Pancreas (tissue), 10 donors: ENCODE data around the gene EFNA5. TPM values are rescaled to one million over a fixed set of nuclear protein-coding genes. Genes with fewer than 3 reads are reported as not detected.

Experiments used
- ATAC-seq, 4 donors: fragments of 200-7000 bp; cut with Tn5 transposase; one replicate each; pipeline versions ENCODE4 v1.8.0 to v1.9.1; 2020; ENCODE audit warnings: mild to moderate bottlenecking in 4 of 4, moderate library complexity in 4 of 4
- DNase-seq, 6 donors: peaks; one replicate each; pipeline ENCODE4 v3.0.0-alpha.2; 2020
- FAIRE-seq: peaks from 2 replicates; lab custom pipeline; 2012; peaks lifted over from hg19 to GRCh38; lab: Jason Lieb, UNC
- H3K27ac ChIP-seq, 4 donors: fragments of 200-600 bp; sonication (generic); 1 replicate in 3 of 4; 2 replicates in 1 of 4; pipeline versions ENCODE4 v1.5.0 to v1.8.0; 2020
- H3K27me3 ChIP-seq, 4 donors: fragments of 200-600 bp; one replicate each; pipeline ENCODE4 v1.8.0; 2021
- H3K36me3 ChIP-seq, 3 donors: fragments of 200-600 bp; sonication (generic) in 1 of 3; one replicate each; pipeline versions ENCODE4 v1.5.0 to v1.8.0; 2020 to 2021
- H3K4me1 ChIP-seq, 3 donors: fragments of 200-600 bp; one replicate each; pipeline ENCODE4 v1.8.0; 2021
- H3K4me3 ChIP-seq, 4 donors: fragments of 200-600 bp; sonication (generic) in 2 of 4; one replicate each; pipeline versions ENCODE4 v1.5.0 to v1.8.0; 2020 to 2021
- H3K9me3 ChIP-seq, 4 donors: fragments of 200-600 bp; one replicate each; pipeline ENCODE4 v1.8.0; 2021
- CTCF ChIP-seq, 4 donors: fragments of 200-600 bp; sonication (generic) in 3 of 4; IDR thresholded peaks; one replicate each; pipeline versions ENCODE4 v1.5.0 to v1.8.0; 2021; ENCODE audit warnings: antibody characterized with exemption in 4 of 4
- WGBS, 2 donors: extraction: QIAGEN DNeasy Blood & Tissue Kit; methylation state at CpG; one replicate each; pipeline ENCODE4 v1.1.7; 2013; 5-methylcytosine and 5-hydroxymethylcytosine counted together
- intact Hi-C, 3 donors: fragments of 100-400 bp; cut with DNase I; formaldehyde crosslinking; loops; one replicate each; pipeline versions ENCODE4 v1.11.1 to v1.14.2; 2022
- polyA plus RNA-seq, 2 donors: library from polyadenylated mRNA; stranded (reverse); fragments of 200-250 nt; gene quantifications; one replicate each; pipeline ENCODE4 v1.2.3, GENCODE V29; 2013
- total RNA-seq, 6 donors: library from RNA; stranded (reverse); fragmentation: NEBNext Ultra II Directional in 4 of 6; extraction: Animal tissue kit (Norgen Biotek cat#: 25700) in 4 of 6; gene quantifications; one replicate each; pipeline versions ENCODE4 v1.2.1 to v1.2.4, GENCODE V29; 2021 to 2023
- donor health status: healthy with polysubstance abuse.
- donor health status: DM: no; HTN: no; CAD: no; lungs with moderate emphysema.
- donor health status: DM: no; HTN: no; CAD: no.
- donor health status: control.
- donor health status: control.
- donor health status: Bipolar disorder and iron deficiency.
- donor health status: DM: yes; HTN: yes; CAD: no.
- donor health status: DM: no; HTN: no; CAD: no.
- donor health status: DM: no; HTN: no; CAD: no.
- donor health status: DM: yes; HTN: yes; CAD: no.

EFNA5 gene
- total and polyA plus RNA-seq, 8 donors = 0.23 to 3.8 (median 2.1) TPM

GRCh38 chr5:107633171-107633901 is 37.4 kb downstream of the EFNA5 start:
- intact Hi-C loops = no loop called here
- no peaks in the 10 kb centered on the region for H3K27me3 ChIP-seq
- H3K27ac ChIP-seq = no peak overlapping the region
- ATAC-seq (peak in 1 of 4 donors; percentile 56), FAIRE-seq (no peak), DNase-seq (no peak)
- no peak for TF ChIP-seq CTCF (IDR thresholded peaks at IDR 0.05)
- H3K36me3 ChIP-seq = no peaks in the 10 kb centered on the region
- H3K4me1 ChIP-seq = no peaks in the 10 kb centered on the region
- 77% methylated on average over 11 of the region's 11 CpGs for WGBS, 2 donors
- no peaks in the 10 kb centered on the region for H3K9me3 ChIP-seq
- H3K4me3 ChIP-seq = no peak overlapping the region

- DNase-seq (no peak), ATAC-seq (no peak), FAIRE-seq (no peak)
- Histone ChIP-seq H3K9me3 (no peaks in the 10 kb centered on the region), H3K27me3 (no peaks in the 10 kb centered on the region), H3K27ac (no peak overlapping the region), H3K4me1 (no peaks in the 10 kb centered on the region), H3K4me3 (no peak overlapping the region), H3K36me3 (no peaks in the 10 kb centered on the region)
- 81 to 82% methylated on average over 4 of the region's 4 CpGs for WGBS, 2 donors
- intact Hi-C loops = no loop called here
- no peak for TF ChIP-seq CTCF (IDR thresholded peaks at IDR 0.05)
Measured at GRCh38 chr5:107631805-107632362, 38.9 kb downstream of the EFNA5 start.

- no peak for DNase-seq
- no peaks in the 10 kb centered on the region for H3K9me3 ChIP-seq
- FAIRE-seq = no peak
Measured at GRCh38 chr5:107630184-107630583, 40.6 kb downstream of the EFNA5 start.

GRCh38 chr5:107624235-107624634 is 46.5 kb downstream of the EFNA5 start:
- Histone ChIP-seq H3K4me1 (no peaks in the 10 kb centered on the region), H3K4me3 (no peak overlapping the region), H3K27ac (no peak overlapping the region), H3K27me3 (no peaks in the 10 kb centered on the region), H3K9me3 (no peaks in the 10 kb centered on the region), H3K36me3 (no peaks in the 10 kb centered on the region)
- intact Hi-C loops = no loop called here
- FAIRE-seq = no peak
- WGBS, 2 donors = 90 to 98% methylated on average over 1 of the region's 1 CpG
- TF ChIP-seq CTCF (IDR thresholded peaks at IDR 0.05) = no peak
- no peak for ATAC-seq
- DNase-seq = no peak

More at GRCh38 chr5:107630184-107630583, 40.6 kb downstream of the EFNA5 start:
- no peak for TF ChIP-seq CTCF (IDR thresholded peaks at IDR 0.05)
- H3K4me3 ChIP-seq = no peak overlapping the region
- no peaks in the 10 kb centered on the region for H3K36me3 ChIP-seq
- no peak overlapping the region for H3K27ac ChIP-seq
- intact Hi-C loops = no loop called here
- ATAC-seq = no peak
- 96 to 99% methylated on average over 2 of the region's 2 CpGs for WGBS, 2 donors
- H3K27me3 ChIP-seq = no peaks in the 10 kb centered on the region
- no peaks in the 10 kb centered on the region for H3K4me1 ChIP-seq

- DNase-seq = no peak
- Histone ChIP-seq H3K27me3 (no peaks in the 10 kb centered on the region), H3K27ac (no peak overlapping the region), H3K4me3 (no peak overlapping the region), H3K9me3 (no peaks in the 10 kb centered on the region), H3K4me1 (no peaks in the 10 kb centered on the region), H3K36me3 (no peaks in the 10 kb centered on the region)
- ATAC-seq = no peak
- no peak for TF ChIP-seq CTCF (IDR thresholded peaks at IDR 0.05)
- WGBS, 2 donors = 88 to 98% methylated on average over 1 of the region's 1 CpG
- no peak for FAIRE-seq
- intact Hi-C loops = no loop called here
Measured at GRCh38 chr5:107621089-107621488, 49.6 kb downstream of the EFNA5 start.
